HG03469 (cell line): ENCODE data around the gene JMJD4.
"Not testable (repeated sequence)": the region's sequence is repeated elsewhere in the genome, so short reads cannot be mapped to it uniquely, and the experiment has no call there.

ENCODE experiments used
- ATAC-seq: cut with Tn5 transposase; IDR thresholded peaks from one replicate; pipeline ENCODE4 v1.9.1; 2021; ENCODE audit warnings: mild to moderate bottlenecking, moderate library complexity, moderate number of reproducible peaks; ENCODE audit not compliant: unreplicated experiment

Gene JMJD4

GRCh38 chr1:227733751-227734545, 1.2 kb downstream of the JMJD4 start:
- ATAC-seq: no peak

GRCh38 chr1:227733309-227733705, 1.8 kb downstream of the JMJD4 start:
- no peak for ATAC-seq

GRCh38 chr1:227732586-227733308, 2.4 kb downstream of the JMJD4 start:
- no peak for ATAC-seq

GRCh38 chr1:227731696-227732585, 3.2 kb downstream of the JMJD4 start:
- no peak for ATAC-seq

- no peak for ATAC-seq
Measured at GRCh38 chr1:227731241-227731677, 3.8 kb downstream of the JMJD4 start.

- no peak for ATAC-seq
Measured at GRCh38 chr1:227730630-227731151, 4.4 kb downstream of the JMJD4 start.

- no peak for ATAC-seq
Measured at GRCh38 chr1:227729881-227730629, 5.0 kb downstream of the JMJD4 start.

GRCh38 chr1:227729144-227729880, 5.8 kb downstream of the JMJD4 start:
- ATAC-seq: no peak

- no peak for ATAC-seq
Measured at GRCh38 chr1:227728892-227729143, 6.3 kb downstream of the JMJD4 start.

- no peak for ATAC-seq
Measured at GRCh38 chr1:227728059-227728891, 6.8 kb downstream of the JMJD4 start.

- no peak for ATAC-seq
Measured at GRCh38 chr1:227726924-227727599, 8.0 kb downstream of the JMJD4 start.

- ATAC-seq: no peak
Measured at GRCh38 chr1:227726318-227726717, 8.8 kb downstream of the JMJD4 start.

- no peak for ATAC-seq
Measured at GRCh38 chr1:227725046-227725445, 10.1 kb downstream of the JMJD4 start.

GRCh38 chr1:227723474-227723873, 11.6 kb downstream of the JMJD4 start:
- ATAC-seq: no peak

- no peak for ATAC-seq
Measured at GRCh38 chr1:227718932-227719331, 16.2 kb downstream of the JMJD4 start.

- ATAC-seq: peak; percentile 81
Measured at GRCh38 chr1:227712648-227713047, 22.5 kb downstream of the JMJD4 start.

GRCh38 chr1:227710474-227710873, 24.6 kb downstream of the JMJD4 start:
- not testable (repeated sequence) for ATAC-seq

- ATAC-seq: no peak
Measured at GRCh38 chr1:227709451-227709850, 25.7 kb downstream of the JMJD4 start.
